Epithelial cell of prostate (primary cell): ENCODE results near the gene S100A9.
"Not testable (repeated sequence)": the region's sequence is repeated elsewhere in the genome, so short reads cannot be mapped to it uniquely, and the experiment has no call there.

Experiments used
- DNase-seq: peaks from one replicate; pipeline ENCODE4 v3.0.0-alpha.2; 2011; ENCODE audit warnings: low read depth, low spot score
- H3K27ac ChIP-seq: fragments of 450-650 bp; 2 replicates; pipeline ENCODE4 v1.5.1; 2017; ENCODE audit warnings: mild to moderate bottlenecking

Gene S100A9

DNA sequence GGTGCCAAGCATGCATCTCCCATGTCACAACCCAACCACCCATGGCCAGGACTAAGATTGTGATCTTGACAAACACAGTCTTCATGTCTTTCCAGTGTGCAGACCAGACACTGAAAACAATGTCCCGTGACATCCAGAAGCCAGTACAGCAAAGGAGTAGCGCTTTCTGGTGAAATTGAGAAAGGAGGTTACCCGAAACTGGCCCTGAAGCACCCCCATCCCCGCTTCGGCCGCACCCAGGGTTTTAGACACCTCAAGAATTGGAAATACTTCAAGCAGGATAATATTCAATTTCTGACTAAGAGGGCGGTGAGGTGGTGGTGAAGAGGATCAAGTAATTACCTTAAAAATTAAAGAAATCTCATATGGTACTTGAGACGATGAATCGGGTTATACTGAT lies 43.8 kb downstream of the S100A9 start:
- DNase-seq, result no peak
- H3K27ac ChIP-seq, result no peak overlapping the region

DNA sequence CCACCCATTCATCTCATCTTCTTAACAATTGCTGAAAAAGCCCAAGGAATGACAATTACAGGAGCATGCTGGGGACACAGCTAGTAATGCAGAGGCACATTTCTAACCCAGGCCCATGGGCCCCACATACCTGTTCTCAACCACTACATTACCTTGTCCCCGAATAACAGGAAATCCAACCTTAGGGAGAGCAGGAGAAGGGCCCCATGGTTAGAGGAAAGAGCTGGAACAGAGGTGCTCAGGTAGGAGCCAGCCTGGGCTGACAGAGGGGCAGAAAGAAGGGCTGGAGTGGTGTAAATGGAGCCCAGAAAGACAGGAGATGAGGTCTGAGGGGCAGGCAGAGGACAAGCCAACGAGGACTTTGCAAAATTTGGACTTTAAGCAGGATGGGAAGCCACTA lies 44.6 kb downstream of the S100A9 start:
- no peak overlapping the region for H3K27ac ChIP-seq
- no peak for DNase-seq

DNA sequence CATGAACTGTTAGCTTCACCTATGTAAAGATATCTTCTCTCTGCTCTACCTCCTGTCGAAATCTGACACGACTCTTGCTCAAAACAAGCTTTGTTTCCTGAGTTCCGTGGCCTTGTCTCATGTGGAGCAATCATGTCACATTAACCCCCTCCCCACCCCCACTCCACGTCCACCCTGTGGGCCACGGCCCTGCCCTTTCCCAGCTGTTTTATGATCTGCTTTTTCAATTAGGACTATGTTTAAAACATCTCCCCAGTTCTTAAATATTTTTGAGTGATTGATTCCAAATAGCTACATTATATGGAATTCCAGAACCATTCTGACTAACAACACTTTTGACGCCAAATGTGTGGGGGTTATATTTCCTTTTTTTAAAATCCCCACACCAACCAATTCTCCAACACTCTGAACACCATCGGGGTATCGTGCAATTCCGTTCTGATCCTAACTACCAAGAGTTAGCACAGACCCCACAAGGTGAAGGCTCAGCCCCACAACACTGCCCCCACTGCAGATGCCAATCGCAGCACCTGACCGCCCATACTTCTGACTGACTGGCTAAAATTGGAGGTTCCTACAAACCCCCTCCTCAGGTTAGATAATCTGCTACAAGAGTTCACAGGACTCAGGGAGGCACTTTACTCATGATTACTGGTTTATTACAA lies 45.9 kb downstream of the S100A9 start:
- H3K27ac ChIP-seq, result no peak overlapping the region
- no peak for DNase-seq

DNA sequence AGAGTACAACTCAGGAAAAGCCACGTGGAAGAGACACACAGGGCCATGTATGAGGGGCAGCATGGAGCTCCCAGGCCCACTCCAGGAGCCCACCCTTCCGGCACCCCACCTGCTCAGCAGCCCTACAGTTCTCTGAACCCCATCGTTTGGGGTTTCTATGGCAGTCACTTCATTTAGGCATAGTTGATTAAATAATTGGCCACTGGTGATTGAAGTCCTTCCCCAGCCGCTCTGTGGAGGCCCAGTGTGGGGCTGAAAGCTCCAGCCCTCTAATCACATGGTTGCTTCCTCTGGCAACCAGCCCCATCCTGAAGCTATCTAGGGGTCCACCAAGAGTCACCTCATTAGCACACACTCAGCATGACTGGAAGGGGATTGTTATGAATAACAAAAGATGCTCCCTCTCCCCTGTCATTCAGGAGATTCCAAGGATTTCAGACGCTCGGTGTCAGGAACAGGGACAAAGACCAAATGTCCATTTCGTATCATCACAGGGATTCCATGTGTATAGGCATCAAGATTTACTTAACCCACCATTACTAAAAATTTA lies 46.5 kb downstream of the S100A9 start:
- DNase-seq, result no peak
- no peak overlapping the region for H3K27ac ChIP-seq

DNA sequence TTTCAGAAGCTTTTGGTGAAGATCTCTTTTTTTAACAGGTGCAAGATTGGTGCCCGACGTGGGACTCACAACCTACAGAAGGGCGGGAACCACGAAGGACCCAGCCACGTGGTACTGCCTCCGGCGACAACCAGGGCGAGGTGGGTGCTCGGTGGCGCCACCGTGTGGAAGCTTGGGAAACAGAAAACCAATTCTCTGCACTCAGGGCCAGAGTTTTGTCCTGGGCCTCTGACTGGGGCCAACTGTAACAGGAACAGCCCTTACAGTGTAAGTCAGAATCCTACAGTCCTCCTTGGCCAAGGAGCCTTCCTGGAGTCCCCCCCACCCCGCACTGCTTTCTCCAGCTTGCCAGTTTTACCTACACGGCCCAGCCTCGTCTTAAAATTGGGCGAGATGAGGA lies 47.1 kb downstream of the S100A9 start:
- no peak for DNase-seq
- no peak overlapping the region for H3K27ac ChIP-seq

DNA sequence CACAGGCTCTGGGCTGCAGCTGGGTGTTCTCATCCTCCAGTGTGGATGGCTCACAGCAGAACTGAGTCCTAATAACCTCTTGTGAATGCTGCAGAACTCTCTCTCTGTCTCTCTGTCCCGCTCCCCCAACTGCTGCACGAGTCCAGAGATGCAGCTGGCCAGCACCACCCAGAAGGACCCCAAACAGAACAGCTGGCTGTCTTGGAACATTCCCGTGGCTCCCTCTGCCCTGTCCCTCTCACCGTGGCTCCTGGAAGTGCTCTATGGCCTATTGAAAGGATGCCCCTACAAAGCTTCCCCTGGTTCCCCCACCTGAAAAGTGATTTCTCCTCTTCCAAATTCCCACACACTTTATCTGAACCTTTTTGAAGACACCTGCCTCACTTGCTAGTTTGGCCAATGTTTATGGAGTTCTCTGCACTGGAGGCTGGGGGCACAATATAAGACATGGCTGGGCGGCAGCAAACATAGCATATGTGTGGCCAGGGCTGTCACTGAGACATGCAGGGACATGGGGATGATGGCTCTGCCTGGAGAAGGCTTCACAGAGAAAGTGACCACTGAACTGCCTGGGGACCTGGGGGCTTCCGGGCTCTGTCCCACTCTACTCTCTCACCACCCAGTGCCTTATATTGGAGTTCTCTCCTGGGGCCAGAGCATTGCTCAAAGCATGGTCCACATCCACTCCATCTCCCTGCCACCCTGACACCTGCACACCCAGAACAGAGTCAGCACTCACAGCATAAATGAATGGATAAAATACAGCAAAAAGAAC lies 48.4 kb downstream of the S100A9 start:
- H3K27ac ChIP-seq, DNase-seq: not testable (repeated sequence)

DNA sequence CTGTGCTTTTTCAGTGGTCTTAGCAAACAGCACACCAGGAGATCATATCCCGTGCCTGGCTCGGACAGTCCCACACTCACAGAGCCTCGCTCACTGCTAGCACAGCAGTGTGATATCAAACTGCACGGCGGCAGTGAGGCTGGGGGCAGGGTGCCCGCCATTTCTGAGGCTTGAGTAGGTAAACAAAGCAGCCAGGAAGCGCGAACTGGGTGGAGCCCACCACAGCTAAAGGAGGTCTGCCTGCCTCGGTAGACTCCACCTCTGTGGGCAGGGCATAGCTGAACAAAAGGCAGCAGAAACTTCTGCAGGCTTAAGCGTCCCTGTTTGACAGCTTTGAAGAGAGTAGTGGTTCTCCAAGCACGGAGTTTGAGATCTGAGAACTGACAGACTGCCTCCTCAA lies 49.6 kb downstream of the S100A9 start:
- H3K27ac ChIP-seq, DNase-seq: not testable (repeated sequence)
